Measurements from ENCODE around the gene GPC6. TPM values are rescaled to one million over a fixed set of nuclear protein-coding genes. Genes with fewer than 3 reads are reported as not detected.

The GPC6 gene
- total and polyA plus RNA-seq, 9 of the 15 experiments (the other 6 are each of a cell fraction or from before 2014, with no cell fraction given), result under 0.01 to 0.20 (median 0.01) TPM; not detected in 4

DNA sequence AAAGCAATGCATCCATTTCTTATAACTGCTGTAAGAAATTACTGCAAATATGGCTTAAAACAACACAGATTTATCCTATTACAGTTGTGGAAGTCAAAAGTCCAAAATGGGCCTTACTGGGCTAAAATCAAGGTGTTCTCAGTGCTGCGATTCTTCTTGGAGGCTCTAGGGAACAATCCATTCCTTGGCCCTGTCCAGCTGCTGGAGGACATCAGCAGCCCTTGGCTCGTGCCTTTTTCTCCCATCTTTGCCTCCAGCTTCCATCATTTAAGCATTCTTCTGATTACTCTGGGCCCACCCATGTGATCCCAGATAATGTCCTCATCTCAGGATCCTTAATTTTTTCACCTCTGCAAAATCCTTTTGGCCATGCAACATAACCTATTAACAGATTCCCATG is 645.8 kb downstream of the GPC6 start:
- H3K4me3 ChIP-seq, result no peak overlapping the region
- H3K4me1 ChIP-seq (replicated peaks in 1 of 2; ENCODE audit: control insufficient read depth in 2 of 2, insufficient read depth in 2 of 2, low read length in 2 of 2), result no peaks in the 10 kb centered on the region
- TF ChIP-seq ZNF408 (CRISPR knock-in tag; IDR thresholded peaks at IDR 0.05; ENCODE audit: low read depth) (no peak), ESRRA (IDR thresholded peaks at IDR 0.05; ENCODE audit: borderline replicate concordance, low read depth) (no peak), ZNF124 (CRISPR knock-in tag; IDR thresholded peaks at IDR 0.05) (no peak), XRCC5 (IDR thresholded peaks at IDR 0.05; ENCODE audit: low read depth, low read length) (no peak), TBP (optimal IDR thresholded peaks at IDR 0.05; ENCODE audit: low read depth, low read length) (no peak), ZNF764 (CRISPR knock-in tag; IDR thresholded peaks at IDR 0.05; ENCODE audit: low read depth) (no peak), GTF2F1 (IDR thresholded peaks at IDR 0.05; ENCODE audit: low read depth, low read length) (no peak), HDGF (IDR thresholded peaks at IDR 0.05) (no peak)
- TF ChIP-seq, protein P1, sequence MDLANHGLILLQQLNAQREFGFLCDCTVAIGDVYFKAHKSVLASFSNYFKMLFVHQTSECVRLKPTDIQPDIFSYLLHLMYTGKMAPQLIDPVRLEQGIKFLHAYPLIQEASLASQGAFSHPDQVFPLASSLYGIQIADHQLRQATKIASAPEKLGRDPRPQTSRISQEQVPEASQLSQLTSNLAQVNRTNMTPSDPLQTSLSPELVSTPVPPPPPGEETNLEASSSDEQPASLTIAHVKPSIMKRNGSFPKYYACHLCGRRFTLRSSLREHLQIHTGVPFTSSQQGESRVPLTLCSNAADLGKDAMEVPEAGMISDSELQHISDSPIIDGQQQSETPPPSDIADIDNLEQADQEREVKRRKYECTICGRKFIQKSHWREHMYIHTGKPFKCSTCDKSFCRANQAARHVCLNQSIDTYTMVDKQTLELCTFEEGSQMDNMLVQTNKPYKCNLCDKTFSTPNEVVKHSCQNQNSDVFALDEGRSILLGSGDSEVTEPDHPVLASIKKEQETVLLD (IDR thresholded peaks at IDR 0.05), result no peak
- TF ChIP-seq, protein P2, sequence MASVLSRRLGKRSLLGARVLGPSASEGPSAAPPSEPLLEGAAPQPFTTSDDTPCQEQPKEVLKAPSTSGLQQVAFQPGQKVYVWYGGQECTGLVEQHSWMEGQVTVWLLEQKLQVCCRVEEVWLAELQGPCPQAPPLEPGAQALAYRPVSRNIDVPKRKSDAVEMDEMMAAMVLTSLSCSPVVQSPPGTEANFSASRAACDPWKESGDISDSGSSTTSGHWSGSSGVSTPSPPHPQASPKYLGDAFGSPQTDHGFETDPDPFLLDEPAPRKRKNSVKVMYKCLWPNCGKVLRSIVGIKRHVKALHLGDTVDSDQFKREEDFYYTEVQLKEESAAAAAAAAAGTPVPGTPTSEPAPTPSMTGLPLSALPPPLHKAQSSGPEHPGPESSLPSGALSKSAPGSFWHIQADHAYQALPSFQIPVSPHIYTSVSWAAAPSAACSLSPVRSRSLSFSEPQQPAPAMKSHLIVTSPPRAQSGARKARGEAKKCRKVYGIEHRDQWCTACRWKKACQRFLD (CRISPR knock-in tag; IDR thresholded peaks at IDR 0.05), result no peak
- WGBS (ENCODE audit: insufficient coverage, low coverage, missing lambda C conversion rate), result 0% methylated on average over 1 of the region's 2 CpGs
- intact Hi-C loops (cut with micrococcal nuclease) (no loop called here), in situ Hi-C loops (cut with MboI) (no loop called here)
- H3K36me3 ChIP-seq (ENCODE audit: control insufficient read depth, insufficient read depth, low read length), result no peaks in the 10 kb centered on the region
- ATAC-seq (no peak), FAIRE-seq (no peak), DNase-seq (ENCODE audit: extremely low read depth in 1 of 4, low spot score in 3 of 4) (no peak)
- H3K27me3 ChIP-seq (ENCODE audit: control insufficient read depth in 2 of 2, insufficient read depth in 2 of 2, low read length in 2 of 2), result no peaks in the 10 kb centered on the region
- no peak overlapping the region for H2AFZ ChIP-seq (ENCODE audit: low read depth, low read length)
- H4K20me1 ChIP-seq (replicated peaks; ENCODE audit: control insufficient read depth, insufficient read depth, low read length), result no peaks in the 10 kb centered on the region
- H3K9me1 ChIP-seq (ENCODE audit: control insufficient read depth, insufficient read depth, low read length), result no peaks in the 10 kb centered on the region
- H3K79me2 ChIP-seq (ENCODE audit: control insufficient read depth, insufficient read depth, low read length), result no peaks in the 10 kb centered on the region
- H3K27ac ChIP-seq (ENCODE audit: extremely low read depth, low read depth, low read length), result no peak overlapping the region
- ChIA-PET CTCF (ENCODE audit: low intra/inter-chr PET ratio) (no interaction called here), POLR2A (no interaction called here)
- no peaks in the 10 kb centered on the region for H3K9me3 ChIP-seq (replicated peaks; ENCODE audit: control insufficient read depth, insufficient read depth, low read depth, low read length)
- no peak overlapping the region for H3K4me2 ChIP-seq (ENCODE audit: insufficient read depth, low read length)
- no TSS peak for BruUV-seq (replicated peaks)
- no peak overlapping the region for H3K9ac ChIP-seq (ENCODE audit: insufficient read depth in 1 of 2, low read depth in 2 of 2, low read length in 2 of 2)
